HepG2 (cell line): ENCODE data around the gene TOB1. TPM values are rescaled to one million over a fixed set of nuclear protein-coding genes. Genes with fewer than 3 reads are reported as not detected.

Experiments
- MTF2 ChIP-seq: sonication (generic); formaldehyde crosslinking; IDR thresholded peaks from 2 replicates; pipeline ENCODE4 v1.5.0; 2020; ENCODE audit warnings: missing genetic modification reagents, borderline replicate concordance
- NFIB ChIP-seq: sonication (generic); formaldehyde crosslinking; IDR thresholded peaks from 2 replicates; pipeline ENCODE4 v1.9.0; 2021; ENCODE audit warnings: missing genetic modification reagents, mild to moderate bottlenecking, borderline replicate concordance
- SAFB2 ChIP-seq: sonication (generic); formaldehyde crosslinking; IDR thresholded peaks from 2 replicates; pipeline ENCODE4 v1.5.1; 2020; ENCODE audit warnings: missing genetic modification reagents, low read depth, mild to moderate bottlenecking, borderline replicate concordance
- ZBTB44 ChIP-seq: sonication (generic); formaldehyde crosslinking; IDR thresholded peaks from 2 replicates; pipeline ENCODE4 v1.4.0; 2020; ENCODE audit warnings: missing genetic modification reagents
- ZNF337 ChIP-seq: sonication (generic); formaldehyde crosslinking; IDR thresholded peaks from 2 replicates; pipeline ENCODE4 v1.5.1; 2020; ENCODE audit warnings: missing genetic modification reagents, low read depth, mild to moderate bottlenecking, borderline replicate concordance
- ZNF33A ChIP-seq: sonication (generic); formaldehyde crosslinking; IDR thresholded peaks from 2 replicates; pipeline ENCODE4 v1.5.1; 2020; ENCODE audit warnings: missing genetic modification reagents, mild to moderate bottlenecking, moderate library complexity, borderline replicate concordance
- ZNF407 ChIP-seq: sonication (generic); formaldehyde crosslinking; IDR thresholded peaks from one replicate; pipeline ENCODE4 v1.5.1; 2020; ENCODE audit warnings: mild to moderate bottlenecking, missing genetic modification reagents; ENCODE audit errors: not compliant biosample characterization
- ZNF703 ChIP-seq: sonication (generic); formaldehyde crosslinking; IDR thresholded peaks from 2 replicates; pipeline ENCODE4 v1.5.1; 2020; ENCODE audit warnings: missing genetic modification reagents, mild to moderate bottlenecking, moderate library complexity, borderline replicate concordance
- ZXDC ChIP-seq: sonication (generic); formaldehyde crosslinking; IDR thresholded peaks from 2 replicates; pipeline ENCODE4 v1.5.0; 2020; ENCODE audit warnings: mild to moderate bottlenecking, missing genetic modification reagents
- polyA plus RNA-seq, 8 experiments: library from polyadenylated mRNA; depleted of rRNA in 3 of 8; stranded (reverse) in 7 of 8; unstranded in 1 of 8; fragments of >200 nt; fragmentation: Illumina TruSeq in 4 of 8; extraction: Trizol in 4 of 8; gene quantifications; 2 replicates each; pipeline versions ENCODE4 v1.2.1 to v1.2.3, GENCODE V29; 2011 to 2016; ENCODE audit warnings: low read depth in 4 of 8, missing spikeins in 1 of 8, mixed read lengths in 1 of 8; ENCODE audit not compliant: insufficient read depth in 1 of 8
- total RNA-seq, 5 experiments: library from RNA; depleted of rRNA; stranded (reverse); fragments of >200 nt; fragmentation: Illumina TruSeq; extraction: Trizol; gene quantifications; 2 replicates each; pipeline ENCODE4 v1.2.3, GENCODE V29; 2016; ENCODE audit warnings: low read depth in 1 of 5
- TF ChIP-seq, protein P1 (sequence below): sonication (generic); formaldehyde crosslinking; IDR thresholded peaks from 2 replicates; pipeline ENCODE4 v1.5.1; 2020; ENCODE audit warnings: mild to moderate bottlenecking, missing genetic modification reagents, borderline replicate concordance

TOB1 gene
- total and polyA plus RNA-seq, 2 of the 13 experiments (the other 11 are each of a cell fraction or from before 2014, with no cell fraction given) = 21.9 to 57.7 TPM

GRCh38 chr17:50866950-50867362 lies 802 bp upstream of the TOB1 start (continued):
- no peak for TF ChIP-seq ZNF407 (CRISPR knock-in tag)
- TF ChIP-seq ZNF337 (CRISPR knock-in tag) = no peak
- TF ChIP-seq MTF2 (CRISPR knock-in tag) = no peak
- TF ChIP-seq ZXDC (CRISPR knock-in tag) = peak; percentile 87
- TF ChIP-seq, protein P1, sequence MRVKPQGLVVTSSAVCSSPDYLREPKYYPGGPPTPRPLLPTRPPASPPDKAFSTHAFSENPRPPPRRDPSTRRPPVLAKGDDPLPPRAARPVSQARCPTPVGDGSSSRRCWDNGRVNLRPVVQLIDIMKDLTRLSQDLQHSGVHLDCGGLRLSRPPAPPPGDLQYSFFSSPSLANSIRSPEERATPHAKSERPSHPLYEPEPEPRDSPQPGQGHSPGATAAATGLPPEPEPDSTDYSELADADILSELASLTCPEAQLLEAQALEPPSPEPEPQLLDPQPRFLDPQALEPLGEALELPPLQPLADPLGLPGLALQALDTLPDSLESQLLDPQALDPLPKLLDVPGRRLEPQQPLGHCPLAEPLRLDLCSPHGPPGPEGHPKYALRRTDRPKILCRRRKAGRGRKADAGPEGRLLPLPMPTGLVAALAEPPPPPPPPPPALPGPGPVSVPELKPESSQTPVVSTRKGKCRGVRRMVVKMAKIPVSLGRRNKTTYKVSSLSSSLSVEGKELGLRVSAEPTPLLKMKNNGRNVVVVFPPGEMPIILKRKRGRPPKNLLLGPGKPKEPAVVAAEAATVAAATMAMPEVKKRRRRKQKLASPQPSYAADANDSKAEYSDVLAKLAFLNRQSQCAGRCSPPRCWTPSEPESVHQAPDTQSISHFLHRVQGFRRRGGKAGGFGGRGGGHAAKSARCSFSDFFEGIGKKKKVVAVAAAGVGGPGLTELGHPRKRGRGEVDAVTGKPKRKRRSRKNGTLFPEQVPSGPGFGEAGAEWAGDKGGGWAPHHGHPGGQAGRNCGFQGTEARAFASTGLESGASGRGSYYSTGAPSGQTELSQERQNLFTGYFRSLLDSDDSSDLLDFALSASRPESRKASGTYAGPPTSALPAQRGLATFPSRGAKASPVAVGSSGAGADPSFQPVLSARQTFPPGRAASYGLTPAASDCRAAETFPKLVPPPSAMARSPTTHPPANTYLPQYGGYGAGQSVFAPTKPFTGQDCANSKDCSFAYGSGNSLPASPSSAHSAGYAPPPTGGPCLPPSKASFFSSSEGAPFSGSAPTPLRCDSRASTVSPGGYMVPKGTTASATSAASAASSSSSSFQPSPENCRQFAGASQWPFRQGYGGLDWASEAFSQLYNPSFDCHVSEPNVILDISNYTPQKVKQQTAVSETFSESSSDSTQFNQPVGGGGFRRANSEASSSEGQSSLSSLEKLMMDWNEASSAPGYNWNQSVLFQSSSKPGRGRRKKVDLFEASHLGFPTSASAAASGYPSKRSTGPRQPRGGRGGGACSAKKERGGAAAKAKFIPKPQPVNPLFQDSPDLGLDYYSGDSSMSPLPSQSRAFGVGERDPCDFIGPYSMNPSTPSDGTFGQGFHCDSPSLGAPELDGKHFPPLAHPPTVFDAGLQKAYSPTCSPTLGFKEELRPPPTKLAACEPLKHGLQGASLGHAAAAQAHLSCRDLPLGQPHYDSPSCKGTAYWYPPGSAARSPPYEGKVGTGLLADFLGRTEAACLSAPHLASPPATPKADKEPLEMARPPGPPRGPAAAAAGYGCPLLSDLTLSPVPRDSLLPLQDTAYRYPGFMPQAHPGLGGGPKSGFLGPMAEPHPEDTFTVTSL (CRISPR knock-in tag) = no peak
- TF ChIP-seq ZNF703 (CRISPR knock-in tag) = no peak
- TF ChIP-seq NFIB (CRISPR knock-in tag) = no peak
- TF ChIP-seq ZBTB44 (CRISPR knock-in tag) = no peak; the same call in 1 of the 2 replicates
- peak; percentile 4; the same call in 1 of the 2 replicates for TF ChIP-seq ZNF33A
- TF ChIP-seq SAFB2 (CRISPR knock-in tag) = no peak
